Omental fat pad (tissue), 4 donors: Measurements from ENCODE around the gene ACAT2. TPM values are rescaled to one million over a fixed set of nuclear protein-coding genes. Genes with fewer than 3 reads are reported as not detected.
"Not testable (repeated sequence)": the region's sequence is repeated elsewhere in the genome, so short reads cannot be mapped to it uniquely, and the experiment has no call there.

ENCODE experiments used
- ATAC-seq: fragments of 150-250 bp; one replicate; pipeline ENCODE4 v1.9.1; 2016; ENCODE audit warnings: mild to moderate bottlenecking, moderate library complexity; ENCODE audit not compliant: low FRiP score
- DNase-seq: peaks from one replicate; pipeline ENCODE4 v3.0.0-alpha.2; 2019; ENCODE audit warnings: low spot score
- CTCF ChIP-seq, 3 donors: fragments of 450-650 bp; IDR thresholded peaks; one replicate each; pipeline ENCODE4 v1.5.1; 2016 to 2017; ENCODE audit warnings: antibody characterized with exemption in 3 of 3, mild to moderate bottlenecking in 3 of 3, moderate library complexity in 2 of 3
- total RNA-seq, 4 donors: library from RNA; depleted of rRNA; stranded (reverse); fragments of >200 nt; gene quantifications; one replicate each; pipeline ENCODE4 v1.1.0, GENCODE V29; 2016

The ACAT2 gene
- total RNA-seq, 4 donors from 2014 or later: 4.6 to 15.1 (median 6.5) TPM

- no peak for DNase-seq
- ATAC-seq: no peak
- TF ChIP-seq CTCF (IDR thresholded peaks at IDR 0.05): no peak
These were observed 43.2 kb upstream of the ACAT2 start for GRCh38 chr6:159718634-159719033.

DNA sequence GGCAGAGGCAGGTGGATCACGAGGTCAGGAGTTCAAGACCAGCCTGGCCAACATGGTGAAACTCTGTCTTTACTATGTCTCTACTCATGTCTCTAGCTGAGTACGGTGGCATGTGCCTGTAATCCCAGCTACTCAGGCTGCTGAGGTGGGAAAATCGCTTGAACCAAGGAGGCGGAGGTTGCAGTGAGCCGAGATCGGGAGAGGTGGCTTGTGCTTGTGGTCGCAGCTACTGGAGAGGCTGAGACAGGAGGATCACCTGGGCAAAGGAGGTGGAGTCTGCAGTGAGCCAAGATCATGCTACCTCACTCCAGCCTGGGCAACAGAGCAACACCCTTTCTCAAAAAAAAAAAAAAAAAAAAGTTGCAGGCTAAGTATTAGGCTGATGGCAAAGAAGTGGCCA lies 42.6 kb upstream of the ACAT2 start:
- ATAC-seq (no peak), DNase-seq (no peak)
- TF ChIP-seq CTCF (IDR thresholded peaks at IDR 0.05): no peak

DNA sequence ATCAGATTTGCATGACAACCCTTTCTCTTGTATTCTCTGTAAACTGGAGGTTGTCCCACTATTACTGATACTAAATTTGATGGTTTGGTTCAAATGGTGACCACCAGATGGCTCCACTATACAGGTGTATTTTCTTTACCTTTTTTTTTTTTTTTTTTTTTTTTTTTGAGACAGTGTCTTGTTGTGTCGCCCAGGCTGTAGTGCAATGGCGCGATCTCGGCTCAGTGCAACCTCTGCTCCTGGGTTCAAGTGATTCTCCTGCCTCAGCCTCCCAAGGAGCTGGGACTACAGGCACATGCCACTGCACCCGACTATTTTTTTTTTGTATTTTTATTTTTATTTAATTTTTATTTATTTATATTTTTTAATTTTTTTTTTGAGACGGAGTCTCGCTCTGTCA lies 41.1 kb upstream of the ACAT2 start:
- DNase-seq (no peak), ATAC-seq (no peak)
- no peak for TF ChIP-seq CTCF (IDR thresholded peaks at IDR 0.05)

DNA sequence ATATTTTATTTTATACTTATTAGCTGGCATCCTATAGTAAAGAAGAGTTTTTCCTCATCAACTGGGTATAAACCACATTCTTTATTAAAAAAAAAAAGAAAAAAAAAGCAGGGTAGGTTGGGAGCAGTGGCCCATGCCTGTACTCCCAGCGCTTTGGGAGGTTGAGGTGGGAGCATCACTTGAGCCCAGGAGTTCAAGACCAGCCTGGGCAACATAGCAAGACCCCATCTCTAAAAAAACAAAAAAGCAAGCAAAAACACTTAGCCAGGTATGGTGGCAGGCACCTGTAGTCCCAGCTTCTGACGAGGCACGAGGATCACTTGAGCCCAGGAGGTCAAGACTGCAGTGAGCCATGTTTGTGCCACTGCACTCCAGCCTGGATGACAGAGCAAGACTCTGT lies 39.9 kb upstream of the ACAT2 start:
- not testable (repeated sequence) for ATAC-seq, DNase-seq

- ATAC-seq: no peak
- no peak for TF ChIP-seq CTCF (IDR thresholded peaks at IDR 0.05)
These were observed 39.2 kb upstream of the ACAT2 start for GRCh38 chr6:159722655-159723054.

GRCh38 chr6:159723259-159723658 lies 38.6 kb upstream of the ACAT2 start:
- ATAC-seq (no peak), DNase-seq (no peak)
- TF ChIP-seq CTCF (IDR thresholded peaks at IDR 0.05): no peak

More at GRCh38 chr6:159722655-159723054, 39.2 kb upstream of the ACAT2 start:
- no peak for DNase-seq

DNA sequence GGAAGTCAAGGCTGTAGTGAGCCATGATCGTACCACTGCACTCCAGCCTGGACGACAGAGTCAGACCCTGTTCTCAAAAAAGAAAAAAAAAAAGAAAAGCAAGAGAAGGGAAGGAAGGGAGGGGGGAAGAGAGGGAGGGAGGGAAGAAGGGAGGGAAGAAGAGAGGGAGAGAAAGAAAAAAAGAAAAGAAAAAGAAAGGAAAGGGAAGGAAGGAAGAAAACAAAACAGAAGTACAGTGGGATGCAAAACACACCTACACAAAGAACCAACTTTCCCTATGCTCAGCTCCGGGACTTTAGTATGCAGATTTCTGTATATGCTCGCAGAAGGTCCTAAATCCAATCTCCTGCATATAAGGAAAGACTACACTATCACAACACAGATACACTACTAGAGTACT lies 37.1 kb upstream of the ACAT2 start:
- no peak for DNase-seq
- no peak for TF ChIP-seq CTCF (IDR thresholded peaks at IDR 0.05)
- no peak for ATAC-seq

DNA sequence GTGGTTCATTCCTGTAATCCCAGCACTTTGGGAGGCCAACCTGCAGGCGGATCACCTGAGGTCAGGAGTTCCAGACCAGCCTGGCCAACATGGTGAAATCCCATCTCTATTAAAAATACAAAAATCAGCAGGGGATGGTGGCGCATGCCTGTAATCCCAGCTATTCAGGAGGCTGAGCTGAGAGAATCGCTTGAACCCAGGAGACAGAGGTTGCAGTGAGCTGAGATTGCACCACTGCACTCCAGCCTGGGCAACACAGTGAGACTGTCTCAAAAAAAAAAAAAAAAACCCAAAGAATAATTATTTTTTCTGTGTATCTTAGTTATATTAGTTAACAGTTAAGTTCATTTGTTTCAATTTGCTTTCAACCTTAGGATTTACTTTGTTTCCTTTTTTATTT lies 36.6 kb upstream of the ACAT2 start:
- ATAC-seq, DNase-seq: not testable (repeated sequence)
